Ovary (tissue), 3 donors: ENCODE measurements around the gene SLC4A5.

Source experiments
- CTCF ChIP-seq, 3 donors: fragments of 450-650 bp in 2 of 3; fragments of 200-600 bp in 1 of 3; IDR thresholded peaks; one replicate each; pipeline versions ENCODE4 v1.5.1 to v1.8.0; 2016 to 2022; ENCODE audit warnings: antibody characterized with exemption in 3 of 3, mild to moderate bottlenecking in 1 of 3
- POLR2A ChIP-seq: fragments of 450-650 bp; IDR thresholded peaks from one replicate; pipeline ENCODE4 v1.6.1; 2017; ENCODE audit warnings: antibody characterized with exemption, mild to moderate bottlenecking, moderate library complexity
- donor health status: DM: no; HTN: no; CAD: no.

- TF ChIP-seq POLR2A (no peak), CTCF (IDR thresholded peaks at IDR 0.05) (no peak)
Observed at GRCh38 chr2:74262681-74263080, 80.5 kb downstream of the SLC4A5 start.
